Loucy (cell line): ENCODE results near the gene STK33.

Experiments
- EZH2phosphoT487 ChIP-seq: fragments of 200-600 bp; IDR thresholded peaks from 2 replicates; pipeline ENCODE4 v1.6.1; 2018; ENCODE audit warnings: antibody characterized with exemption, mild to moderate bottlenecking, moderate library complexity, borderline replicate concordance
- TF ChIP-seq, protein P1 (sequence below): fragments of 200-600 bp; sonication (generic); conservative IDR thresholded peaks from 2 replicates; pipeline ENCODE4 v1.5.1; 2014; ENCODE audit warnings: mild to moderate bottlenecking, antibody characterized with exemption, low read length

DNA sequence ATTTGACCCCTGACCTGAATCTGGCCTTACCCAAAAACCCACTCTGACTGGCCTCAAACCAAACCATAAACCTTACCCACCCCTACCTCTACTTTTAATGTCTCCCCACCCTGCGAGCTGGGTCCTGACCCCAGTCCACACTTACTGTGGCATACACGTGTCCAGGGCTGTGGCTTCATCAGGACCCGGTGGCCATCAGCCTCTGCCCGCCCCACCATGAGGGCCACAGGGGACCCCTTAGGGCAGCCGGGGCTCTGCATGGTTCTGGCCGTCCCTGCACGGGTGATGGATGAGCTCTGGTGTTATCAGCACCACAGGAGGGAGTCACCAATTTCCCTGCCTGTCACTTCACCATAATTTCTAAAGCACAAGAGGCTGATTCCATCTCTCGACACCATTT lies 242.8 kb downstream of the STK33 start:
- TF ChIP-seq, protein P1, sequence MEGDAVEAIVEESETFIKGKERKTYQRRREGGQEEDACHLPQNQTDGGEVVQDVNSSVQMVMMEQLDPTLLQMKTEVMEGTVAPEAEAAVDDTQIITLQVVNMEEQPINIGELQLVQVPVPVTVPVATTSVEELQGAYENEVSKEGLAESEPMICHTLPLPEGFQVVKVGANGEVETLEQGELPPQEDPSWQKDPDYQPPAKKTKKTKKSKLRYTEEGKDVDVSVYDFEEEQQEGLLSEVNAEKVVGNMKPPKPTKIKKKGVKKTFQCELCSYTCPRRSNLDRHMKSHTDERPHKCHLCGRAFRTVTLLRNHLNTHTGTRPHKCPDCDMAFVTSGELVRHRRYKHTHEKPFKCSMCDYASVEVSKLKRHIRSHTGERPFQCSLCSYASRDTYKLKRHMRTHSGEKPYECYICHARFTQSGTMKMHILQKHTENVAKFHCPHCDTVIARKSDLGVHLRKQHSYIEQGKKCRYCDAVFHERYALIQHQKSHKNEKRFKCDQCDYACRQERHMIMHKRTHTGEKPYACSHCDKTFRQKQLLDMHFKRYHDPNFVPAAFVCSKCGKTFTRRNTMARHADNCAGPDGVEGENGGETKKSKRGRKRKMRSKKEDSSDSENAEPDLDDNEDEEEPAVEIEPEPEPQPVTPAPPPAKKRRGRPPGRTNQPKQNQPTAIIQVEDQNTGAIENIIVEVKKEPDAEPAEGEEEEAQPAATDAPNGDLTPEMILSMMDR, result no peak
- no peak for TF ChIP-seq EZH2phosphoT487
